ENCODE measurements around the gene TTLL5.

- TF ChIP-seq EP300 (IDR thresholded peaks at IDR 0.05; ENCODE audit: borderline replicate concordance in 1 of 2, low read depth in 1 of 2, low read length in 1 of 2) (no peak), CTCF (IDR thresholded peaks at IDR 0.05) (no peak), GABPA (IDR thresholded peaks at IDR 0.05; ENCODE audit: low read depth) (no peak), CHD2 (IDR thresholded peaks at IDR 0.05; ENCODE audit: low read length, partially characterized antibody) (no peak), POLR2AphosphoS5 (IDR thresholded peaks at IDR 0.05; ENCODE audit: low read depth, low read length) (no peak), FOSL2 (IDR thresholded peaks at IDR 0.05; ENCODE audit: borderline replicate concordance, low read depth) (no peak), JUND (IDR thresholded peaks at IDR 0.05) (no peak), ELF1 (IDR thresholded peaks at IDR 0.05) (no peak), TAF1 (IDR thresholded peaks at IDR 0.05; ENCODE audit: borderline replicate concordance, low read depth, low read length) (no peak), TCF12 (IDR thresholded peaks at IDR 0.05) (no peak), RAD21 (IDR thresholded peaks at IDR 0.05; ENCODE audit: low read length) (no peak)
These were observed 174.7 kb downstream of the TTLL5 start for GRCh38 chr14:75835737-75836136.

Measured in SK-N-SH (cell line).